Measurements from ENCODE around the gene CCDC183.
"Not testable (repeated sequence)": the region's sequence is repeated elsewhere in the genome, so short reads cannot be mapped to it uniquely, and the experiment has no call there.

Gene CCDC183

DNA sequence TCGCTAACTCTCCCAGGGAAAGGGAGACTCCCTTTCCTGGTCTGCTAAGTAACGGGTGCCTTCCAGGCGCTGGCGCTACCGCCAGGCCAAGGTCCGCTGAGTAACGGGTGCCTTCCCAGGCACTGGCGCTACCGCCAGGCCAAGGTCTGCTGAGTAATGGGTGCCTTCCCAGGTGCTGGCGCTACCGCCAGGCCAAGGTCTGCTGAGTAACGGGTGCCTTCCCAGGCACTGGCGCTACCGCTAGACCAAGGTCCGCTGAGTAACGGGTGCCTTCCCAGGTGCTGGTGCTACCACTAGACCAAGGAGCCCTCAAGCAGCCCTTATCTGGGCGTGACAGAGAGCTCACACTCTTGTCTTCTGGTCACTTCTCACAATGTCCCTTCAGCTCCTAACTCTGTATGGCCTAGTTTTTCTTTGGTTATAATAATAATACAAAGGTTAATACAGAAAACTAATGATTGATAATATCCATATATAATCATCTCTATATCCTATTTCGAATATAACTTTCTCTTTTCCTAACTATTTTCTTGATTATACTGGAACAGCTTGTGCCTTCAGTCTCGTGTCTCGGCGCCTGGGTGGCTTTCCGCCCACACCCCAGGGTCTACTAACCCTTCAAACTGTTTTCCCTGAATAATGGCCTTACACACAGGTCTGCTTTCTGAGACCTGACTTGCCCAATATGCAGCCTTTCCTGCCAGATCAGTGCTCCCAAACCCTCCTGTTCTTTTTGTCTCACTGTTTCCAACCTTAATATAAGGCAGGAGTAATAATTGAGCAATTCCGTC lies 10.4 kb upstream of the CCDC183 start:
- DNase-seq, result not testable (repeated sequence)

- DNase-seq, result no peak
Observed at GRCh38 chr9:136786451-136786850, 9.7 kb upstream of the CCDC183 start.

GRCh38 chr9:136786983-136787382 lies 9.2 kb upstream of the CCDC183 start:
- not testable (repeated sequence) for DNase-seq

- peak; percentile 52 for DNase-seq
Observed at GRCh38 chr9:136787690-136788400, 8.3 kb upstream of the CCDC183 start.

DNA sequence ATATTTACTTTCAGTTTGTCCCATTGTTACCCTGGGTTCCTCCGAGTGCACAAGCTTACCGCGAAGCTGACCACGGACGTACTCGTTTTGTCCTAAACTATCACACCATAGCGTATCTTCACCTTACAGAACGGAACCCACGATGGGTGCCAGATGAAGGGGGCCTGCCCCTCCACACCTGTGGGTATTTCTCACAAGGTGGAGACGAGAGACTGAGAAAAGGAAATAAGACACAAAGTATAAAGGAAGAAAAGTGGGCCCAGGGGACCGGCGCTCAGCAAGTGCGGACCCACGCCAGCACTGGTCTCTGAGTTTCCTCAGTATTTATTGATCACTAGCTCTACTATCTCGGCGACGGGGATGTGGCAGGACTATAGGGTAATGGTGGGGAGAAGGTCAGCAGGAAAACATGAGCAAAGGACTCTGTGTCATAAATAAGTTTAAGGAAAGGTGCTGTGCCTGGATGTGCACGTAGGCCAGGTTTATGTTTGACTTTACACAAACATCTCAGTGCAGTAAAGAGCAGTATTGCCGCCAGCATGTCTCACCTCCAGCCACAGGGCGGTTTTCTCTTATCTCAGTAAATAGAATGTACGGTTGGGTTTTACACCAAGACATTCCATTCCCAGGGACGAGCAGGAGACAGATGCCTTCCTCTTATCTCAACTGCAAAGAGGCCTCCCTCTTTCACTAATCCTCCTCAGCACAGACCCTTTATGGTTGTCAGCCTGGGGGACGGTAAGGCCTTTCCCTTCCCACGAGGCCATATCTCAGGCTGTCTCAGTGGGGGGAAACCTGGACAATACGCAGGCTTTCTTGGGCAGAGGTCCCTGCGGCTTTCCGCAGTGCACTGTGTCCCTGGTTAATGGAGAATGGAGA lies 7.3 kb upstream of the CCDC183 start:
- not testable (repeated sequence) for DNase-seq

- DNase-seq, result no peak
Observed at GRCh38 chr9:136789523-136789937, 6.6 kb upstream of the CCDC183 start.

DNA sequence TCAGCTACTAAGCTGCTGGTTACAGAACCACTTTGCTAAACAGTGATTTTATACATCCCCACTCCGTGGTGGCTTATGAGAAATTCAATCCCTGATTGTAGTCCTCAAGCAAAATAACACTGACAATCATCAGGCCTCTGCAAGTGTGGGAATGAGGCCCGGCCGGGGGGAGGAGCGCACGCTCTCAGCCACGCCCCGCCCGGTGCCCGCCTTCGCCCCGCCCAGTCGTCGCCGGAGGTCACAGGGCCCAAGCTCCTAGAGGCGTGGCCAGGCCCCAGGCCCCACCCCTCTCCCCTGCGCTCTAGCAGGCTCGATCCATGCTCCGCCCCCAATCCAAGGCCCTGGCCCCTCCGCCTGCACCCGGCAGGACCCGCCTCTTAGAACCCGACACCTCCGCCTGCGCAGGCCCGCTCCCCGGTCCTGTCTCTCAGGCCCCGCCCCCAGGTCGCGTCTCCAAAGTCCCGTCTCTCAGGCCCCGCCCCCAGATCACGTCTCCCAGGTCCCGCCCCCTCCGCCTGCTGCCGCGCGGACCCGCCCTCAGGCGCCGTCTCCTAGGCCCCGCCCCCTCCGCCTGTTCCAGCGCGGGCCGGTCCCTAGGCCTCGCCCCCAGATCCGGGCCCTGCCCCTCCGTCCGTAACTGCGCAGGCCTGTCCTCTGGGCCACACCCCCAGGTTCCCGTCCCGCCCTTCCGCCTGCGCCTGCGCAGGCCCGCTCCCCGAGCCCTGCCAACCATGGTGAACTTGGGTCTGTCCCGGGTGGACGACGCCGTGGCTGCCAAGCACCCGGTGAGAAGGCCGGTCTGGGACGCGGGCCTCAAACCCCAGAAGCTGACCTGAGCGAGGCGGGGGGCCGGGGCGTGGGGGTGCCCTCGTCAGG lies 5.3 kb upstream of the CCDC183 start, which contains the start of gene TMEM141:
TSS of gene TMEM141 (plus strand) at position 705 of the 876 bp plus-strand sequence. CDS start at position 732, 27 bp downstream.
- peak; percentile 100 for DNase-seq

- DNase-seq, result peak; percentile 58
Observed at GRCh38 chr9:136791516-136792276, 4.4 kb upstream of the CCDC183 start.

DNA sequence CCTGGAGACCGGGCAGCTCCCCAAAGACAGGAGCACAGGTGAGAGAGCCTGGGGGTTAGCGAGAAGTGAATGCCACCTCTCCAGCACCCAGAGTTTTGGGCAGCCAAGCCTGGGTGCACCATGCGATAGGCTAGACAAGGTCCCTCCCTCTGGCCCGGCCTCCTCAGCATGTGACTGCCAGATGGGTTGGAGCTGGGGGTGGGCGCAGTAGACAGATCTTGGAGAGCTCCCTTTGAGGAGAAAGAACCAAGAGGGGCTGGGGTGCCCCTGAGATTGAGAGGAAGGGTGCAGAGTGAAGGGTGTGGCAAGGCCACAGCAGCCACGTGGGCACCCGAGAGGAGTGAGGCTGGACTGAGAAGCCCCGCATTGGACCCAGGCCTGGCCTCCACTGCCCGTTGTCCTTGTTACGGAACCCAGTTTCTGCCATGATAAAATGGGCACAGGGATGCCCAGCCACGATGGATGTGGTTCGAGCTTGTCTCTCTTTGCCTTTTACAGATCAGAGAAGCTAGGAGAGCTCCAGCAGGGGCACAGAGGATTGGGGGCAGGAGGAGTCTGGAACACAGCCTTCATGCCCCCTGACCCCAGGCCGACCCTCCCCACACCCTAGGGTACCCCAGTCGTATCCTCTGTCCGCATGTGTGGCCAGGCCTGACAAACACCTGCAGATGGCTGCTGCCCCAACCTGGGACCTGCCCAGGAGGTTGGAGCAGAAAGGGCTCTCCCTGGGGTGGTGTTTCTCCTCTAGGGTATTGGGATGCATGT lies 3.6 kb upstream of the CCDC183 start:
- no peak for DNase-seq

- DNase-seq, result no peak
Observed at GRCh38 chr9:136793086-136793946, 2.8 kb upstream of the CCDC183 start.

DNA sequence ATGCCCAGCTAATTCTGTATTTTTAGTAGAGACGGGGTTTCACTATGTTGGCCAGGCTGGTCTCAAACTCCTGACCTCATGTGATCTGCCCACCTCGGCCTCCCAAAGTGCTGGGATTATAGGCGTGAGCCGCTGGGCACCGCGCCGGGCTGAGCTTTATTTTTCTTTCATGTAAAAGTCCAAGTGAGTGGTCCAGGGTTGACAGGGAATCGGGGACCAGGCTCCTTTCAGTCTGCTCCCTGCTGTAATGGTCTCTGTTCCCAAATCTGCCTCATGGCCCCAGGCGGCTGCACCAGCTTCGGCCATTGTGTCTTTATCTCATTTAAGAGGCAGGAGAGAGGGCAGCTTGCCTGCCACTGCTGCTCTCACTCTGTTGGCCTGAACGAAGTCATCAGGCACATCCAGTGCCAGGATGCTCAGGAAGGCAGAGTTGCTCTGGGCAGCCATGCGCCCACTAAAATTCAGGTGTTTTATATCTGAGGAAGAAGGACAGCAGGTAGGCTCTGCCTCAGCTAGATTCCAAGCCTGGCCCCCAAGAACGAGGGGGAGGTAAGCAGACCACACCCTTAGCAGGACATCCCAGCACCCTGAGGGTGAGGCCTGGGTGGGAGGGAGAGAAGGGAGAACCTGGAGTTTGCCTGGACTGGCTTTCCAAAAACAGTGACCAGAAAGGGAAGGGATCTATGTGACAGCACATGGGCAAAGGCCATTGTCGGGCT lies 1.7 kb upstream of the CCDC183 start:
- DNase-seq, result no peak

DNA sequence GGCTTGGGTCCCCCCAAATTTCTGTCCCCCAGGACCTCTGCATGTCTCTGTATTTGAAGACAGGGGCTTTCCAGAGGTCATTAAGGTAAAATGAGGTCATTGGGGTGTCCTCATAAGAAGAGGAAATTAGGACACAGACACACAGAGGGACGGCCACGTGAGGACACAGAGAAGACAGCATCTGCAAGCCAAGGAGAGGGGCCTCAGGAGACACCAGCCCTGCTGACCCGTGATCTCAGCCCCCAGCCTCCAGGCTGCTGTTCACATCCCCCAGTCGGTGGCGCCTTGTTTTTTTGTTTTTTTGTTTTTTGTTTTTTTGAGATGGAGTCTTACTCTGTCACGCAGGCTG lies 1.2 kb upstream of the CCDC183 start:
- no peak for DNase-seq

- not testable (repeated sequence) for DNase-seq
Observed at GRCh38 chr9:136796775-136797347, 723 bp downstream of the CCDC183 start.

GRCh38 chr9:136798708-136799078 lies 2.6 kb downstream of the CCDC183 start:
- DNase-seq, result no peak

DNA sequence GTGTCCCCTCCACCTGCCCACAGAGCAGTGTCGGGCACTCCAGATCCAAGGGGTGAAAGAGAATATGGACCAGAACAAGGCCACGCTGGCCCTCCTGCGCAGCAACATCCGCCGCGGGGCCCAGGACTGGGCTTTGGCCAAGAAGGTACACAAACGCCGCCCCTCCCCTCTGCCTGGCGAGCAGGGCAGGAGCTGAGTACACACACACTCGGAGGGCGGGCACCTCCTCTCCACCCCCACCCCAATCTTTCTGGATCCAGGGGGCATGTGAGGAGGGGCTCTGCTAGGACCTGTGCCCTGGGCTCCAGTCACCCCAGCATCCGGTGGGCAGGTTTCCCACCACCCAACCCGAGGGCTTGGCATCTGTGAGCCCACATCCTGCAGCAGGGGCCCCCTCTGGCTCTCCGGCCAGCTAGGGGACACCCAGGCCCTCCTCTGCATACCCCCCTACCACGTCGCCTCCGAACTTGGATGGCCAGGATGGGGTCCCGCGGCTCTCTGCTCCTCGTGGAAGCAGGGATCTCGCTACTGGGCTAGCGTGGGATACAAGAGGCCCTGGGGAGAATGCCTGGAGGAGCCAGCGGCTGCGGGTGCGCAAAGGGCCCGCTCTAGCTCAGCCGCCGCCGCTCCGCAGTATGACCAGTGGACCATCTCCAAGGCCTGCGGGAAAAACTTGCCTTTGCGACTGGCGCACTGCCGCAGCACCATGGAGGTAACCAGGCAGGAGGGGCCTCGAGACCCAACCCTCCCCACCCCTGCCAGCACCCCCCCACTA lies 3.1 kb downstream of the CCDC183 start:
- no peak for DNase-seq

DNA sequence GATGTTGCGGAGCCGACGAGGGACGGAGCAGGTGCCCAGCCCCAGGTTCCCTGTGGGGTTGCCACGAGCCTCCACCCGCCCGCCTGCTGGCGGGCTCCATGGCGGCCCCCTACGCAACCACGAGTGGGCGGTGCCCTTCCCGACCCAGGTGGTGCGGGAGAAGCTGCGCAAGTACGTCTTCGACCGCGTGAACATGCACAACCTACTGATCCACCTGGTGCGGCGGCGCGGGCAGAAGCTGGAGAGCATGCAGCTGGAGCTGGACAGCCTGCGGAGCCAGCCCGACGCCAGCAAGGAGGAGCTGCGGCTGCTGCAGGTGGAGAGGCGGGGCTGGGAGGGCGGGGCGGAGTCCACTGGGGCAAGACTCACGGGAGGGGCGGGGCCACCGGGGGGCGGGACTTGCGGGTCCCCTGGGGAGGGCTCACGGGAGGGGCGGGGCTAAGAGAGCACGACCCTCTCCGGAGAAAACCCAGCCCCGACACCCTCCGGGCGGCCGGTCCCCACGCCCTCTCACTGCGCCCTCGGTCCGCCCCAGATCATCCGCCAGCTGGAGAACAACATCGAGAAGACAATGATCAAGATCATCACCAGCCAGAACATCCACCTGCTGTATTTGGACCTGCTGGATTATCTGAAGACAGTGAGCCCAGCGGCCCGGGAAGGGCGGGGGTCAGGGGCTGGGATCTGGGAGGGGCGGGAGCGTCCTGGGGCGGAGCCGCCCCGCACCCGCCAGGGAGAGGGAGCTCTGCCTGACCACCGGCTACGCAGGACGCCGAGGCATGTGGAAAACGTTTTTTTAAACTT lies 3.9 kb downstream of the CCDC183 start:
- peak; percentile 90 for DNase-seq

- no peak for DNase-seq
Observed at GRCh38 chr9:136802321-136802720, 6.2 kb downstream of the CCDC183 start.

Data from stimulated activated CD4-positive, alpha-beta T cell treated with anti-CD3 and anti-CD28 coated beads, Interleukin-12 subunit alpha, Interleukin-12 subunit beta, amount 100 ng/mL, for 4 hours (primary cell).